Peyer's patch (tissue), 4 donors: ENCODE results near the gene GPBP1. TPM values are rescaled to one million over a fixed set of nuclear protein-coding genes. Genes with fewer than 3 reads are reported as not detected.
A peak's percentile ranks its signal among the peaks of the same experiment; 100 is the strongest.

ENCODE experiments used
- DNase-seq, 3 donors: peaks; one replicate each; pipeline ENCODE4 v3.0.0-alpha.2; 2017 to 2019
- H3K27ac ChIP-seq, 4 donors: fragments of 200-600 bp; sonication (generic); one replicate each; pipeline ENCODE4 v1.5.1; 2016 to 2019
- H3K27me3 ChIP-seq, 2 donors: fragments of 200-600 bp; sonication (generic); one replicate each; pipeline ENCODE4 v1.5.1; 2019
- H3K36me3 ChIP-seq, 3 donors: fragments of 200-600 bp; sonication (generic); one replicate each; pipeline ENCODE4 v1.5.1; 2016 to 2019
- H3K4me1 ChIP-seq, 4 donors: fragments of 200-600 bp; sonication (generic); one replicate each; pipeline ENCODE4 v1.5.1; 2016 to 2019
- H3K4me3 ChIP-seq, 4 donors: fragments of 200-600 bp; sonication (generic); 1 replicate in 3 of 4; 2 replicates in 1 of 4; pipeline ENCODE4 v1.5.1; 2016 to 2019; ENCODE audit warnings: mild to moderate bottlenecking in 1 of 4
- H3K9me3 ChIP-seq, 4 donors: fragments of 200-600 bp; sonication (generic); one replicate each; pipeline ENCODE4 v1.5.1; 2016 to 2019; ENCODE audit warnings: mild to moderate bottlenecking in 1 of 4
- CTCF ChIP-seq, 6 experiments: fragments of 450-650 bp in 4 of 6; fragments of 200-600 bp in 2 of 6; sonication (generic) in 1 of 6; IDR thresholded peaks; one replicate each; pipeline ENCODE4 v1.5.1; 2017 to 2019; ENCODE audit warnings: antibody characterized with exemption in 6 of 6, mild to moderate bottlenecking in 3 of 6, moderate library complexity in 1 of 6
- POLR2A ChIP-seq, 2 donors: fragments of 450-650 bp; IDR thresholded peaks; one replicate each; pipeline ENCODE4 v1.5.1; 2017; ENCODE audit warnings: antibody characterized with exemption in 2 of 2, mild to moderate bottlenecking in 2 of 2, moderate library complexity in 2 of 2
- total RNA-seq, 4 donors: library from RNA; depleted of rRNA; stranded (reverse); fragments of >200 nt; gene quantifications; one replicate each; pipeline ENCODE4 v1.1.0, GENCODE V29; 2016

GPBP1 gene
- total RNA-seq, 4 donors from 2014 or later, result 67.0 to 191 (median 81.7) TPM

GRCh38 chr5:57171816-57172465 lies 1.9 kb upstream of the GPBP1 start:
- H3K4me3 ChIP-seq, result peak overlapping the region; percentile 80 to 96 (median 94)
- H3K9me3 ChIP-seq, result no peaks in the 10 kb centered on the region
- peak overlapping the region in 3 of 4 donors; percentile 100 for H3K27ac ChIP-seq

GRCh38 chr5:57172466-57173318 lies 1.2 kb upstream of the GPBP1 start:
- DNase-seq, result peak in 1 of 3 donors; percentile 65
- no peaks in the 10 kb centered on the region for H3K9me3 ChIP-seq
- no peaks in the 10 kb centered on the region for H3K27me3 ChIP-seq
- TF ChIP-seq POLR2A (IDR thresholded peaks at IDR 0.05), result no peak
- TF ChIP-seq CTCF (IDR thresholded peaks at IDR 0.05), result no peak
- H3K27ac ChIP-seq, result peak overlapping the region; percentile 100
- no peaks in the 10 kb centered on the region for H3K36me3 ChIP-seq
- peak overlapping the region; percentile 80 to 96 (median 94) for H3K4me3 ChIP-seq
- H3K4me1 ChIP-seq, result peaks cover 0 to 15% (median 0%) of the 10 kb centered on the region in 4 donors

More at GRCh38 chr5:57171816-57172465, 1.9 kb upstream of the GPBP1 start:
- H3K27me3 ChIP-seq, result no peaks in the 10 kb centered on the region
- peak in 1 of 3 donors; percentile 63 for DNase-seq
- H3K36me3 ChIP-seq, result no peaks in the 10 kb centered on the region
- peaks cover 0 to 11% (median 0%) of the 10 kb centered on the region in 4 donors for H3K4me1 ChIP-seq
- TF ChIP-seq CTCF (IDR thresholded peaks at IDR 0.05), result no peak
- no peak for TF ChIP-seq POLR2A (IDR thresholded peaks at IDR 0.05)

- Histone ChIP-seq H3K9me3 (no peaks in the 10 kb centered on the region), H3K36me3 (no peaks in the 10 kb centered on the region), H3K27ac (peak overlapping the region; percentile 100), H3K4me3 (peak overlapping the region; percentile 80 to 96 (median 94)), H3K27me3 (no peaks in the 10 kb centered on the region), H3K4me1 (peaks cover 0 to 30% (median 3%) of the 10 kb centered on the region in 4 donors)
- peak in 2 of 3 donors; percentile 43 to 73 for DNase-seq
- TF ChIP-seq CTCF (IDR thresholded peaks at IDR 0.05) (no peak), POLR2A (IDR thresholded peaks at IDR 0.05) (no peak)
Observed at GRCh38 chr5:57174128-57174889, 450 bp downstream of the GPBP1 start.

GRCh38 chr5:57174890-57175510 lies 1.1 kb downstream of the GPBP1 start:
- Histone ChIP-seq H3K27ac (peak overlapping the region; percentile 100), H3K36me3 (no peaks in the 10 kb centered on the region), H3K9me3 (no peaks in the 10 kb centered on the region), H3K27me3 (no peaks in the 10 kb centered on the region), H3K4me1 (peaks cover 0 to 37% (median 8%) of the 10 kb centered on the region in 4 donors), H3K4me3 (peak overlapping the region; percentile 80 to 96 (median 94))
- no peak for DNase-seq
- TF ChIP-seq CTCF (IDR thresholded peaks at IDR 0.05) (no peak), POLR2A (IDR thresholded peaks at IDR 0.05) (no peak)
